HUES48 (cell line): ENCODE data around the gene SKIC8.
A peak's percentile ranks its signal among the peaks of the same experiment; 100 is the strongest.
"Not testable (repeated sequence)": the region's sequence is repeated elsewhere in the genome, so short reads cannot be mapped to it uniquely, and the experiment has no call there.

Source experiments
- H3K27ac ChIP-seq: one replicate; pipeline ENCODE4 v1.7.0; 2013; ENCODE audit warnings: low read depth, low read length, inconsistent platforms
- H3K27me3 ChIP-seq: 2 replicates; pipeline ENCODE4 v1.6.1; 2013; ENCODE audit warnings: mild to moderate bottlenecking, low read length; ENCODE audit not compliant: control insufficient read depth, insufficient read depth
- H3K36me3 ChIP-seq: 2 replicates; pipeline ENCODE4 v1.6.1; 2013; ENCODE audit warnings: low read length; ENCODE audit not compliant: control insufficient read depth, insufficient read depth
- H3K4me1 ChIP-seq: 2 replicates; pipeline ENCODE4 v1.6.1; 2013; ENCODE audit warnings: mild to moderate bottlenecking, low read length; ENCODE audit not compliant: control insufficient read depth, insufficient read depth
- H3K4me3 ChIP-seq: 2 replicates; pipeline ENCODE4 v1.5.1; 2013; ENCODE audit warnings: mild to moderate bottlenecking, low read depth, low read length
- H3K9ac ChIP-seq: 2 replicates; pipeline ENCODE4 v1.6.1; 2013; ENCODE audit warnings: mild to moderate bottlenecking, low read depth, low read length, moderate library complexity
- H3K9me3 ChIP-seq: 2 replicates; pipeline ENCODE4 v1.6.1; 2013; ENCODE audit warnings: low read length; ENCODE audit not compliant: control insufficient read depth, insufficient read depth

SKIC8 gene

GRCh38 chr15:78249131-78249530 is 50.3 kb downstream of the SKIC8 start:
- H3K4me3 ChIP-seq = no peak overlapping the region
- H3K4me1 ChIP-seq = no peaks in the 10 kb centered on the region
- no peak overlapping the region for H3K9ac ChIP-seq
- no peaks in the 10 kb centered on the region for H3K36me3 ChIP-seq
- H3K9me3 ChIP-seq = no peaks in the 10 kb centered on the region
- no peak overlapping the region for H3K27ac ChIP-seq
- H3K27me3 ChIP-seq = no peaks in the 10 kb centered on the region

GRCh38 chr15:78247911-78248310 is 51.5 kb downstream of the SKIC8 start:
- no peak overlapping the region for H3K4me3 ChIP-seq
- no peak overlapping the region for H3K9ac ChIP-seq
- no peaks in the 10 kb centered on the region for H3K36me3 ChIP-seq
- H3K27ac ChIP-seq = no peak overlapping the region
- H3K9me3 ChIP-seq = no peaks in the 10 kb centered on the region
- H3K4me1 ChIP-seq = peaks cover 10% of the 10 kb centered on the region
- H3K27me3 ChIP-seq = no peaks in the 10 kb centered on the region

- not testable (repeated sequence) for H3K27ac ChIP-seq, H3K9ac ChIP-seq, H3K36me3 ChIP-seq, H3K9me3 ChIP-seq, H3K4me1 ChIP-seq, H3K4me3 ChIP-seq, H3K27me3 ChIP-seq
These were observed 53.3 kb downstream of the SKIC8 start for GRCh38 chr15:78245976-78246620.

GRCh38 chr15:78245392-78245791 is 54.0 kb downstream of the SKIC8 start:
- H3K27ac ChIP-seq, H3K4me3 ChIP-seq, H3K4me1 ChIP-seq, H3K9ac ChIP-seq, H3K9me3 ChIP-seq, H3K27me3 ChIP-seq, H3K36me3 ChIP-seq: not testable (repeated sequence)

- Histone ChIP-seq H3K9me3 (no peaks in the 10 kb centered on the region), H3K4me3 (no peak overlapping the region), H3K27me3 (no peaks in the 10 kb centered on the region), H3K27ac (no peak overlapping the region), H3K4me1 (peaks cover 10% of the 10 kb centered on the region), H3K36me3 (no peaks in the 10 kb centered on the region), H3K9ac (no peak overlapping the region)
These were observed 54.5 kb downstream of the SKIC8 start for GRCh38 chr15:78244893-78245292.

GRCh38 chr15:78244101-78244500 is 55.3 kb downstream of the SKIC8 start:
- Histone ChIP-seq H3K36me3 (no peaks in the 10 kb centered on the region), H3K9me3 (no peaks in the 10 kb centered on the region), H3K4me3 (no peak overlapping the region), H3K27me3 (no peaks in the 10 kb centered on the region), H3K9ac (no peak overlapping the region), H3K27ac (no peak overlapping the region), H3K4me1 (peaks cover 10% of the 10 kb centered on the region)

GRCh38 chr15:78243491-78243941 is 55.9 kb downstream of the SKIC8 start:
- no peaks in the 10 kb centered on the region for H3K36me3 ChIP-seq
- H3K4me3 ChIP-seq = no peak overlapping the region
- H3K4me1 ChIP-seq = peaks cover 10% of the 10 kb centered on the region
- no peak overlapping the region for H3K27ac ChIP-seq
- no peaks in the 10 kb centered on the region for H3K9me3 ChIP-seq
- no peaks in the 10 kb centered on the region for H3K27me3 ChIP-seq
- H3K9ac ChIP-seq = no peak overlapping the region

- peak overlapping the region; percentile 9 for H3K27ac ChIP-seq
- H3K36me3 ChIP-seq = no peaks in the 10 kb centered on the region
- no peaks in the 10 kb centered on the region for H3K9me3 ChIP-seq
- H3K27me3 ChIP-seq = no peaks in the 10 kb centered on the region
- no peak overlapping the region for H3K4me3 ChIP-seq
- no peak overlapping the region for H3K9ac ChIP-seq
- peaks cover 10% of the 10 kb centered on the region for H3K4me1 ChIP-seq
These were observed 56.4 kb downstream of the SKIC8 start for GRCh38 chr15:78243058-78243457.

GRCh38 chr15:78242128-78242527 is 57.3 kb downstream of the SKIC8 start:
- H3K36me3 ChIP-seq = no peaks in the 10 kb centered on the region

GRCh38 chr15:78241017-78241416 is 58.4 kb downstream of the SKIC8 start:
- Histone ChIP-seq H3K27me3 (no peaks in the 10 kb centered on the region), H3K4me1 (peaks cover 10% of the 10 kb centered on the region), H3K4me3 (no peak overlapping the region), H3K9ac (no peak overlapping the region), H3K36me3 (no peaks in the 10 kb centered on the region), H3K9me3 (no peaks in the 10 kb centered on the region), H3K27ac (no peak overlapping the region)

More at GRCh38 chr15:78242128-78242527, 57.3 kb downstream of the SKIC8 start:
- Histone ChIP-seq H3K4me3 (no peak overlapping the region), H3K9me3 (no peaks in the 10 kb centered on the region), H3K4me1 (peaks cover 10% of the 10 kb centered on the region), H3K27me3 (no peaks in the 10 kb centered on the region), H3K9ac (no peak overlapping the region), H3K27ac (no peak overlapping the region)

- Histone ChIP-seq H3K9ac (no peak overlapping the region), H3K27ac (no peak overlapping the region), H3K9me3 (no peaks in the 10 kb centered on the region), H3K4me1 (peaks cover 14% of the 10 kb centered on the region), H3K36me3 (no peaks in the 10 kb centered on the region), H3K4me3 (no peak overlapping the region), H3K27me3 (no peaks in the 10 kb centered on the region)
These were observed 59.6 kb downstream of the SKIC8 start for GRCh38 chr15:78239811-78240210.
